Activated CD4-positive, alpha-beta T cell treated with anti-CD3 and anti-CD28 coated beads, Interleukin-2, amount 10 ng/mL, durations not matched to agents 24 days and 14 days (primary cell): ENCODE results near the gene PRPF38A. TPM values are rescaled to one million over a fixed set of nuclear protein-coding genes. Genes with fewer than 3 reads are reported as not detected.
A peak's percentile ranks its signal among the peaks of the same experiment; 100 is the strongest.

Experiments
- DNase-seq: peaks from one replicate; pipeline ENCODE4 v3.0.0; 2022
- H3K27ac Mint-ChIP-seq: one replicate; pipeline ENCODE4 v1.8.0; 2022; ENCODE audit warnings: mild to moderate bottlenecking, mixed read lengths
- H3K27me3 Mint-ChIP-seq: one replicate; pipeline ENCODE4 v1.8.0; 2022; ENCODE audit warnings: mixed read lengths
- H3K36me3 Mint-ChIP-seq: one replicate; pipeline ENCODE4 v1.8.0; 2022; ENCODE audit warnings: low read depth, mild to moderate bottlenecking, mixed read lengths
- H3K4me1 Mint-ChIP-seq: one replicate; pipeline ENCODE4 v1.8.0; 2021; ENCODE audit warnings: mixed read lengths
- H3K4me3 Mint-ChIP-seq: one replicate; pipeline ENCODE4 v1.8.0; 2022; ENCODE audit warnings: mild to moderate bottlenecking, moderate library complexity, mixed read lengths
- H3K9me3 Mint-ChIP-seq: one replicate; pipeline ENCODE4 v1.8.0; 2021; ENCODE audit warnings: mixed read lengths
- intact Hi-C: fragments of 100-400 bp; cut with micrococcal nuclease; formaldehyde crosslinking; loops from one replicate; pipeline ENCODE4 v1.15.1; 2023
- total RNA-seq: library from RNA; stranded (reverse); gene quantifications from 2 replicates; pipeline ENCODE4 v1.2.3, GENCODE V29; 2022

Gene PRPF38A, protein sequence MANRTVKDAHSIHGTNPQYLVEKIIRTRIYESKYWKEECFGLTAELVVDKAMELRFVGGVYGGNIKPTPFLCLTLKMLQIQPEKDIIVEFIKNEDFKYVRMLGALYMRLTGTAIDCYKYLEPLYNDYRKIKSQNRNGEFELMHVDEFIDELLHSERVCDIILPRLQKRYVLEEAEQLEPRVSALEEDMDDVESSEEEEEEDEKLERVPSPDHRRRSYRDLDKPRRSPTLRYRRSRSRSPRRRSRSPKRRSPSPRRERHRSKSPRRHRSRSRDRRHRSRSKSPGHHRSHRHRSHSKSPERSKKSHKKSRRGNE
- 106 and 108 TPM in 2 replicates for total RNA-seq

DNA sequence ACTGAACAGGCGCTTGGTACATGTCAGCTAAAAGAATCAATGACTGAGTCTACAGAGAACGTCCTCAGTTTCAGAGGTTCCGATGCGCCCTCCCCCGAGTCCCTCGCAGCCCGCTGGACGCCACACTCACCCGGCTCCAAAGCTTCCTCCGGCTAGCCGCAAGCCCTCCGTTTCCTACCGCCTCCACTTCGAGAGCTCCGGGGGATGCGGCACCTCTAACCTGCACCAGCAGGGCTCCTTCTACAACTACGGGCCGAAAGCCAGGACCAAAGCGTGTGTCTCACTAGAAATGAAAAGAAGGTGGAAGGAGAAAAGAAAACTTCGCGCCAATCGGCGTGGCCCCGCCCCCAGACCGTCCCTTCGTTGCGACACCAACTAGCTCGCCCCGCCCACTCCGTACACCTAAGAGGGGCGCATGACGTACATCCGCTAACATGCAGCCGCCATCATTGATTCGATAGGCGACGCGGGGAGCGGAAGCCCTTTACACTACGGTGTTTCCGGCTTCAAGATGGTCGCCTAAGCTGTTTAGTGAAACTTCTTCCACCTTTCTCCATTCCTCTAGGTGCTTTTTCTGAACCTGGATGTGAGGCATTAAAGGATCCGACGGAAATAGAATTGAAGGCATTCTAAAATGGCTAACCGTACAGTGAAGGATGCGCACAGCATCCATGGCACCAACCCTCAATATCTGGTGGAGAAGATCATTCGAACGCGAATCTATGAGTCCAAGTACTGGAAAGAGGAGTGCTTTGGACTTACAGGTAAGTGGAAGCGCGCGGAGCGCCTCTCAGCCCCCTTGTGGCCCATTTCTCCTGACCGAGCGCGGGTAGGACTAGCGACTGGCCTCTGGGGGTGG lies at the start of gene PRPF38A, which contains the start of gene ORC1:
TSS of gene PRPF38A (plus strand) at position 487 of the 859 bp plus-strand sequence. CDS start at position 635, 148 bp downstream.
TSS of gene ORC1 (minus strand) at position 308 of the 859 bp plus-strand sequence. CDS start 2,200 bp downstream, outside the sequence.
- Mint-ChIP-seq H3K36me3 (peaks cover 56% of the 10 kb centered on the region), H3K27ac (peak within 1 kb of the TSS; percentile 100), H3K4me3 (peak within 1 kb of the TSS; percentile 99), H3K9me3 (no peaks in the 10 kb centered on the region), H3K4me1 (peaks cover 47% of the 10 kb centered on the region), H3K27me3 (no peaks in the 10 kb centered on the region)
- peak; percentile 99 for DNase-seq
- intact Hi-C loops: loop anchor here (1.0 to 5.0 kb wide), 7 partner anchors 20 to 1433 kb away; partner anchors contain the start of genes BTF3L4, CC2D1B, LRP8 and NDC1

DNA sequence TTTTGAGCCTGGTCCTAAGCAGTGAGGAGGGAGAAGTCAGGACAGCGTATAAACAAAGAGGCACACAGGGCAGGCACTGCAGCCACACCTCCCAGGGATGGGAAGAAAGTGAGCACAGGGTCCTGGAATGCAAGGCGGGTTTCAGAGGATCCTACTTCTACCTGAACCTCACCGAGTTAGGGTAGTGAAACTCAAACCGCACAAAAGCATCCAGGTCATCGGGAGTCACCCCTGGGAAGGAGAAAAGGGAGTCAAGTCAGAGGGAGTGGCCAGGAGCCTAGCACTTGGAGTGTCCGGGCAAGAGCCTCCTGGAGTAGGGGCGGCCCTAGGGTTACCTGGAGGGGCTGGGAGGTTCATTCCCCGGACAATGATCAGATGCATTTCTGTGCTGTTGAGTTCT lies 49.0 kb upstream of the PRPF38A start:
- H3K27ac Mint-ChIP-seq: no peak overlapping the region
- no peaks in the 10 kb centered on the region for H3K9me3 Mint-ChIP-seq
- DNase-seq: no peak
- H3K4me3 Mint-ChIP-seq: no peak overlapping the region
- no peaks in the 10 kb centered on the region for H3K27me3 Mint-ChIP-seq
- H3K4me1 Mint-ChIP-seq: no peaks in the 10 kb centered on the region
- peaks cover 75% of the 10 kb centered on the region for H3K36me3 Mint-ChIP-seq
- intact Hi-C loops: no loop called here

- Mint-ChIP-seq H3K27ac (no peak overlapping the region), H3K4me1 (no peaks in the 10 kb centered on the region), H3K36me3 (peaks cover 79% of the 10 kb centered on the region), H3K9me3 (no peaks in the 10 kb centered on the region), H3K4me3 (no peak overlapping the region), H3K27me3 (no peaks in the 10 kb centered on the region)
- no peak for DNase-seq
- intact Hi-C loops: no loop called here
These were observed 48.4 kb upstream of the PRPF38A start for GRCh38 chr1:52355847-52356505.

- no peak overlapping the region for H3K27ac Mint-ChIP-seq
- no peaks in the 10 kb centered on the region for H3K27me3 Mint-ChIP-seq
- intact Hi-C loops: no loop called here
- H3K4me1 Mint-ChIP-seq: no peaks in the 10 kb centered on the region
- H3K36me3 Mint-ChIP-seq: peaks cover 87% of the 10 kb centered on the region
- no peaks in the 10 kb centered on the region for H3K9me3 Mint-ChIP-seq
- H3K4me3 Mint-ChIP-seq: no peak overlapping the region
- no peak for DNase-seq
These were observed 47.5 kb upstream of the PRPF38A start for GRCh38 chr1:52356818-52357355.

DNA sequence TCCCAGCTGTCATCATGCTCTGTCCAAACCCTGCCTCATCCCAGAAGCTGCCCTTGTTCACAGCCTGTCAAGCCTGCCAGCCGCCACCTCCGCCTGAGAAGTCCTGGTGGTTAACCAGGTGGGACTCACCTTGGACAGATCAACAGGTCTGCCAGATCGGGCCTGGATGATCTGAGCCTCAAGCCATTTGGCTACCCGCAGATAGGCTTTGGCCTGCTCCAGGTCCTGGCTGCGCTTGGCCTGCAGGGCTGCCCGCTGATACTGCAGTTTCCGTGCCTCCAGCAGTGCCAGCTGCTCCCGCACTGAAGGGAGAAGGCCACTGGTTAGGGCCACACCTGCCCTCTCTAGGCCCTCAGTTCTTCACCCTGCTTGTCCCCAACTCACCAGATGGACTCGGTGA lies 47.0 kb upstream of the PRPF38A start:
- H3K36me3 Mint-ChIP-seq: peaks cover 87% of the 10 kb centered on the region
- no peaks in the 10 kb centered on the region for H3K9me3 Mint-ChIP-seq
- H3K4me3 Mint-ChIP-seq: no peak overlapping the region
- DNase-seq: no peak
- H3K27me3 Mint-ChIP-seq: no peaks in the 10 kb centered on the region
- intact Hi-C loops: no loop called here
- peaks cover under 1% of the 10 kb centered on the region for H3K4me1 Mint-ChIP-seq
- H3K27ac Mint-ChIP-seq: no peak overlapping the region

- H3K4me3 Mint-ChIP-seq: no peak overlapping the region
- no peaks in the 10 kb centered on the region for H3K9me3 Mint-ChIP-seq
- peaks cover 3% of the 10 kb centered on the region for H3K4me1 Mint-ChIP-seq
- H3K27ac Mint-ChIP-seq: no peak overlapping the region
- peaks cover 85% of the 10 kb centered on the region for H3K36me3 Mint-ChIP-seq
- no peak for DNase-seq
- intact Hi-C loops: no loop called here
- no peaks in the 10 kb centered on the region for H3K27me3 Mint-ChIP-seq
These were observed 45.4 kb upstream of the PRPF38A start for GRCh38 chr1:52358851-52359497.

- H3K36me3 Mint-ChIP-seq: peaks cover 81% of the 10 kb centered on the region
- intact Hi-C loops: no loop called here
- peaks cover 11% of the 10 kb centered on the region for H3K4me1 Mint-ChIP-seq
- no peak overlapping the region for H3K4me3 Mint-ChIP-seq
- no peak for DNase-seq
- no peaks in the 10 kb centered on the region for H3K27me3 Mint-ChIP-seq
- H3K27ac Mint-ChIP-seq: no peak overlapping the region
- H3K9me3 Mint-ChIP-seq: no peaks in the 10 kb centered on the region
These were observed 44.5 kb upstream of the PRPF38A start for GRCh38 chr1:52359676-52360594.

GRCh38 chr1:52360595-52360968 lies 43.8 kb upstream of the PRPF38A start:
- Mint-ChIP-seq H3K36me3 (peaks cover 79% of the 10 kb centered on the region), H3K27me3 (no peaks in the 10 kb centered on the region), H3K4me3 (no peak overlapping the region), H3K9me3 (no peaks in the 10 kb centered on the region), H3K27ac (no peak overlapping the region), H3K4me1 (peaks cover 17% of the 10 kb centered on the region)
- DNase-seq: no peak
- intact Hi-C loops: no loop called here

- Mint-ChIP-seq H3K4me1 (peaks cover 39% of the 10 kb centered on the region), H3K27ac (peak overlapping the region; percentile 69), H3K4me3 (peak overlapping the region; percentile 97), H3K27me3 (no peaks in the 10 kb centered on the region), H3K9me3 (no peaks in the 10 kb centered on the region), H3K36me3 (peaks cover 44% of the 10 kb centered on the region)
- peak; percentile 73 for DNase-seq
- intact Hi-C loops: no loop called here
These were observed 40.1 kb upstream of the PRPF38A start for GRCh38 chr1:52364235-52364839.

- no peak for DNase-seq
- intact Hi-C loops: loop anchor here (5.0 kb wide), 2 partner anchors 223 to 272 kb away; partner anchors contain the start of gene ZFYVE9
- Mint-ChIP-seq H3K36me3 (peaks cover 37% of the 10 kb centered on the region), H3K9me3 (no peaks in the 10 kb centered on the region), H3K4me1 (peaks cover 39% of the 10 kb centered on the region), H3K27me3 (no peaks in the 10 kb centered on the region), H3K27ac (peak overlapping the region; percentile 92), H3K4me3 (peak overlapping the region; percentile 97)
These were observed 39.2 kb upstream of the PRPF38A start for GRCh38 chr1:52365071-52365745.

DNA sequence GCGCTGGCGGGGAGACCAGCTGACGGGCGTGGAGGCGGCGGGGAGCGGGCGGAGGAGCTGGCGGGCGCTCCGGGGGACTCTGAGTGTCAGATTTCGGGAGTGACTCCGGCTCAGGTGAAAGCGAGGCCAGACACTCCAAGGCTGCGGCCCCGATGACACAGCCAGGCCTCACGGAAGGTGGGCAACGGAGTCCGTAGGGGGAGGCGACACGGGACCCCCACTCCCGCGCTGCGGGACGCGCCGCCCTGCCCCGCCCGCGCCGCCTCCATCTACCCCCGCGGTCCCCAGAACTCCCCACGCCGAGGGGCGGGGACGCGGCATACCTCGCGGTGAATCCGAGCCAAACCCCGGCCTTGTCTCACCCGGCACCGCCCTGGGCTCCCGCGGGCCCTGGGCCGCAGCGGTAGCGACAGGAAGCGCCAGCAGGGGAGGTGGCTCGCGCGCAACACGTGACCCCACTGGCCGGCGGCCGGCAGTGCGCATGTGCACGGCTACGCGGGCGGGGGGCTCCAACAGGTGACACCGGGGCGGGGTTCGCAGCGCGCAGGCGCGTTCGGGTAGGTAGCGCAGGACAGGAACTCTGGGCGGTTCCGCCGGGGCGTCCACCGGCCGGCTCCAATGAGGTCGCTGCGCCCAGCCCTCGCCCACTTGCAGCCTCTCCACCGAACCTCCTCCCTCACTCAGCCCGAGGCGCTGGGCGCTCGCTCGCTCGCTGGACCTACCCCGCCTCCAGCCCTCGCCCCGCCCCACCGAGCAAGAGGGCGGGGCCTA lies 38.5 kb upstream of the PRPF38A start, which contains the start of gene CC2D1B:
TSS of gene CC2D1B (minus strand) at position 460 of the 771 bp plus-strand sequence. CDS start 1,585 bp downstream, outside the sequence.
- Mint-ChIP-seq H3K9me3 (no peaks in the 10 kb centered on the region), H3K36me3 (peaks cover 34% of the 10 kb centered on the region), H3K4me3 (peak within 1 kb of the TSS; percentile 97), H3K4me1 (peaks cover 39% of the 10 kb centered on the region), H3K27ac (peak within 1 kb of the TSS; percentile 92), H3K27me3 (no peaks in the 10 kb centered on the region)
- intact Hi-C loops: loop anchor here (1.0 to 5.0 kb wide), 6 partner anchors 38 to 310 kb away; partner anchors contain the start of genes BTF3L4, GPX7, ORC1 and PRPF38A
- peak; percentile 100 for DNase-seq
